HG03354 (cell line): ENCODE results near the gene SEMA4D.

Experiments
- ATAC-seq: cut with Tn5 transposase; IDR thresholded peaks from one replicate; pipeline ENCODE4 v1.9.1; 2021; ENCODE audit warnings: mild to moderate bottlenecking; ENCODE audit not compliant: unreplicated experiment, poor library complexity, severe bottlenecking

Gene SEMA4D

DNA sequence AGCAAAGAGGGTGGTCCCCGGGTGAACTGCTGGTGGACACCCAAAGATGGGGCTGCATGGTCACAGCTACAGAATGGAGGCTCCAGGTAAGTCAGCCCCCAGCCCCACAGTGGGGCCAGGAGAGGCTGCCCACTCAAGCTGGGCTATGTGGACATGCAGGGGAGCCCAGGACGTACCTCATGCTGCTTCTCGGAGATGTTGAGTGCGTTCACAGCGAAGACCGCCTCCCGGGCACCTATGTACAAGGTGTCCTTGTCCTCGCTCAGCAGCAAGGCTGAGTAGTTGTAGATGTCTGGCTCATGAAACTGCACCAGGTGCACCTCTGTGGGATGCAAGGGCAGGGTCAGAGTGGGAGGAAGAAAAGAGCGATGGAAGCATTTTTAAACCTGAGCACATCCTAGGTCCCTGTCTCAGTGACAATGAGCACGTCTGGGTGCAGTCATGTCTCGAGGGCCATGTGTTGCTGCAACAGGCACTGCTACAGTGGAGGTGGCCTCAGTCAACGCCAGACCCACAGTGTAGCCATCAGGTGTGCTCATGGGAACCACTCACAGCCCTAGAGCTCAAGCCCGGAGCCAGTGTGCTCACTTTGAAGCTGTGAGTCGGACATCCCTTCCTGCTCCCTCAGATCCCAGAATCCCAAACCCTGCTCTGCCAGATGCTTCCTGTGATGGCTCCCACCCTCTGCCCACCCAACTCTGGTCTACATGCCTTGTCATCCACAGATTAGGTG is 95.1 kb downstream of the SEMA4D start:
- no peak for ATAC-seq

DNA sequence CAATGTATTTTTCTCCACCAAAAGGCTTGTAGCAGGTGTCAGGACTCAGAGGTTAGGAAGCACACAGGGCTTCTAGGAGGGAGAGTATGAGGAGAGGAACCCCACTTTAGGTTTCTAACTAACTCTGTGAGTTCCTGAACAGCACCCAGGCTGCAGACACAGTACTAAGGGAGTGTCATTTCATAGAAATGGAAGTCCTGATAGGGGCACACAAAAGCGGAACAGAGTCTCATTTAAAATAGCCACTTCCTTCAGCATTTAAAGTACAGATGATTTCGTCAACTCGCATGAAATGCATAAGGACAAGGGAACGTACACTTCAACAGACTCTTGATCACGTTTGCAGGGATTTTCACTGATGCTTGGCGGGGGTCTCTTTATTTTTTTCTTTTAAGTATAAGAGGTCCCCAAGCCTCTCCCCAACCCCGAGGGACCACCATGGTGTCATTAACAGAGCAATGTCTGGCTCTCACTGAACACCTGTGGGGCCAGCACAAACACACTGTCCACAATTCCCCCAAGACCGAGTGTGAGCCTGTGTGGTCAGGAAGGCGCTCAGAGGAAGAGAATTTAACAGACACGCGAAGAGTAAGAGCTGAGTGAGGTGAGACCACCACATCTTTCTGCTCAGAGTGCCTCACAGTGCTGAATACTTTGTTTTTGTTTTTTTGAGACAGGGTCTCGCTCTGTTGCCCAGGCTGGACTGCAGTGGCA is 97.4 kb downstream of the SEMA4D start:
- ATAC-seq, result peak; percentile 85

- ATAC-seq, result no peak
These were observed 99.3 kb downstream of the SEMA4D start for GRCh38 chr9:89398621-89399020.

GRCh38 chr9:89397471-89397870 is 100.4 kb downstream of the SEMA4D start:
- no peak for ATAC-seq

DNA sequence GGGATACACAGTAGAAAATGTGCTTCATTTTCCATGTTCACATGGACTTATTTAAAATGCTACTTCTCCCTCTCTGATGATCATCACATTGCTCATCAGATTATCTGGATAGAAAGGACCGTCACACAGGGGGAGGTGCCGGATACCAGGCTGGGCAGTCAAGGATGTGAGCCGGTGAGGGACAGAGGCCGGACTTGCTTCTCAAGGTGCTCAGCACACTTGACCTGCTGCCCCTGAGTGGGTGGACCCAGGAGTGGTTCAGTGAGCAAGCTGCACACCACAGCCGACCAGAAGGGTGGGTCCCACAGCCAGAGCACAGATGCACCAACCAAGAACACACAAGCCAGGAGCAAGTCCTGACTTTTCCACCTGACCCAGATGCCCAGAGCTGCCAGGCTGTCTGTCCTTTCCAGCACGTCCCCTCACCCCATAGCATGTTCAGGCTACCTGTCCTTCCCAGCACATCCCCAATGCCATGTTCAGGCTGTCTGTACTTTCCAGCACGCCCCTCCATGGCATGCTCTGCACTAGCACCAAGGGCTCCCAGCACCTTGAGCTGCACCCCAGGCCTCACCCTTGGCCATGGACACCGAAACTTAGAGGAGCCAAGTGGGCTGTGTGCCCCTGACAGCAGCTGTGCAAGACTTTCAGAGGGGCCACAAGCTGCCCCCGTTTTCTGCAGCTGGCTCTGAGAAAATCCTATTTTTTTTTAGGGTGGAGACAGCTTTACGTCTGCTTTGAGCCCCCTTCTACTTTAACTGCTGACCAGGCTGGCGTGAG is 101.8 kb downstream of the SEMA4D start:
- ATAC-seq, result no peak

- ATAC-seq, result no peak
These were observed 103.5 kb downstream of the SEMA4D start for GRCh38 chr9:89394412-89394811.

DNA sequence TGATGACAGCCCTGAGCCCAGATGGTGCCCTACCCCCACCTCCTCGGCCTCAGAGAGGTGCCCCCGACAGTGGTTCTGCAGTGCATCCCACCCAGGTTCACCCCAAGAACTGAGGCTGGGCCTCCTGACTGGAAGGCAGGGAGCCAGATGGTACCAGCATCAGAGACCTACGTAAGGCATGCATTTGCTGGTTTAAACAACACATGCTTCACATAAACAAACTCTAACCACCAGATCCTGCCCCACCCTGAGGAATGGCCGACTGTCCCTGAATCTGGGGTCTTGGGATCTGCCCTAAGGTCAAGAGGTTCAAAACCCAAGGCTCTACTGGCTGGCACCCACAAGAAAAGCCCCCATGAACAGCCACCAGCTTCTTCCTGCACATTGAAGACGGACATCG is 106.3 kb downstream of the SEMA4D start:
- ATAC-seq, result no peak

DNA sequence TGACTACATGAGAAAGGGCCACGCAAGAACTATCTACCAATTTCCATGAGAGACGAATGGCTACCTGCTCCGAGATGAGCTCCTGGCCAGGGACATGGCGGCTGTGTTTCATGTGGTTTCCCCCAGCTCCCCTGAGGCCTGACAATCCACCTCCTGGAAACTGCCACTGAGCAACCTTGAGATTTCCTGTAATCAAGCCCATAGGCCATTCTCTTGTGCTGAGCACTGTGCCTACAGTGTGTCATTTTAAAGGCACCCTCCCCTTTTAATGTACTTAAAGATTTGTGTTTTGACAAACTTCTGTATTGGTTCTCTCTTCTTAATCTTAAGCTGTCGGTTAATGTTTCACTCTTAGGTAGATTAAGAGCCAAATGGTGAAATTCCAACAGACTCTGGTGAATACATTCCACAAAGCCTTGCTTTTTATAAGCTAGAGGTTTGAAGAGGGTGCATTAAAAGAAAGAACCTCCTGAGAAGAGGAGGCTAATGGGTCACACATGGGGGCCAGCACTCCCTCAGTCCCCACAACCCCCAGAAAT is 107.3 kb downstream of the SEMA4D start:
- ATAC-seq, result no peak

- no peak for ATAC-seq
These were observed 107.8 kb downstream of the SEMA4D start for GRCh38 chr9:89390068-89390555.

DNA sequence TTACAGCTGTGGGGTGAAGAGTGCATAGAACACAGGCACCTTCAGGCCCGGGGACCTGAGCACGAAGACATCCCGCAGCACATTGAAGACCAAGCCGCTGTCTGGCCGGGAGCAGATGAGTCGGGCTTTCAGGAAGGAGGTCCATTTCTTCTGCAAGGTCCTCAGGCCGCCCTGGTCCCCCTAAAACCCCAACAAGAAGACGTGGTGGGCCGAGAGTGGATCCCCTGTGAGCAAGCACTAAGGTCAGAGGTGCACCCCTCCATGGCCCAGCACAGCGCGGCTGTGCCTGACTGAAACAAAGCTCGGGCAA is 109.1 kb downstream of the SEMA4D start:
- ATAC-seq, result no peak

DNA sequence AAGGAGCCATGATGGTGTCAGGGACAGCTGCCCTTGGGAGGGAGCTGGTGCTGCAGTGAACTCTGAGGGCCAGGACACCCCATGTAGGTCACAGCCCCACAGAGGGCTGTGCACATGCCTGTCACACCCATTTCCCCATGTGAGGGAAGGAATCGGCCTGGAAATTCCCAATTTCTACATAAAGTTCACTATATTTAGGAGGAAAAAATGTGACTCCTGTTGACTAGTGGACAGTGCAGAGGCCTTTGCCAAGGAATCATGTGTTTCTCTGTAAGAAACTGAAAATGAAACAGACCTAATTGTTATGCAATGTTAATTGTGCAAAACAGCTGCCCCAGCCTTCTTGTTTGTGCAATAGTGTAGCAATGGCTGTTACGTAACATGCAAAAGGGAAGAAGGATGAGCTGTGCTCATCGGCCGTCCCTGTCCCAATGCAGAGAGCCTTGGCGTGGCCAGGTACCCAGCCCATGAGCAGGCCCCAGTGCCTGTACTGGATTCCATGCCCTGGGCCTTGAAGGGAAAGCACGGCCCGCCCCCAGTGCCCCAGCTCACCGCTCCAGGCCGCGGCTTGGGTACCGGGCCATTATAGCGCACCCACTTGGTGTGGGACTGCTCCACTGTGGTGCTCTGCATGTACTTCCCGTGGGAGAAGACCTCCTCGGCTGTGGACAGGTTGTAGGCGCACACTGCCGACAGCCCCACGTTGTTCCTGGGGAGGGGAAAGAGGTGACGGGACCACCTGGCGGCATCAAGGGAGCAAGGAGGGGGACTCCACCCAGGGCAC is 109.6 kb downstream of the SEMA4D start:
- no peak for ATAC-seq

DNA sequence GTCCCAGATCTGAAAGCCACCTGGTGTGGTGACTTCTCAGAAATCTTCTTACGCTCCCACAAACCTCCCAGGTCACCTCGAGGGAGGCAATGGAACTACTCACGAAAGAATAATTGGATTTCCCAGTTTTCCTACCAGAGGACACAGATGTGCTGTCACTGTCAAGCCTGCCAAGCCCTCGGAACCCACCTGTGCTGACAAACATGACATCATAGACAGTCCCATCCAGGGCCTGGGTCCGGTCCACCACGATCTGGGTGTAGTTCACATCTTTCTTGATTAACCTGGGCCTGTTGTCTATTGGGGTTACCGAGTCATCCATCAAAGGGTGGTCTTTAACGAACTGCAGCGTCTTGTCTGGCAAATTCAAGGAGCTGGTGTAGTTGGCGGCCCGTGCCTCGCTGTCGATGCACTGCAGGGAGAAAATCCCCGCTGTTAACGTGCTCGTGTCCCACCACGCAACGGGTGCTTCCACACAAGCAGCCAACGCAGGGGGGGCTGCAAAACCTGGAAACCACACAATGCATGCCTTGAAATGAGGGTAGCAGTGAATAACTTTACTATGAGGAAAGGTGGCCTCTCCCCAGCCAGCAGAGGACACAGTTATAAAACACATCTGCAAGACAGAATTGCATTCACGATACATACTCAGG is 110.6 kb downstream of the SEMA4D start:
- no peak for ATAC-seq

- no peak for ATAC-seq
These were observed 111.1 kb downstream of the SEMA4D start for GRCh38 chr9:89386797-89387196.

DNA sequence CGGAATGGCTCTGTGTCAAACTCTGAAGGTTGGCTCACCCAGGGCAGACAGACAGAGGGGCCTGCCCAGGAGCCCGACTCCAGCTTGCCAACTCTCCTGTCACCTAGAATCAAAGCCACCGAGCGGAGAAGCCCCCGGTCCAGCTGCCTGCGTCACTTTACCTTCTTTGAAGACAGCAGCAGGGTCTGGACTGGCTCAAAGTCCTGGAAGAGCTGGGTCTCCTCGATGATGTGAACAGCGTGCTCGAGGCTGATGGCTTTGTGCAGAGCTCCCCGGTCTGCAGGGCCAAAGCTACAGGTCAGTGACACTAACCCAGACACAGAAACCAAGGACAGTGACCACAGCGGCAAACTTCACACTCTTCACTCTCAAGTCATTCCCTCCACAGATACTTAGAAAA is 111.7 kb downstream of the SEMA4D start:
- no peak for ATAC-seq

DNA sequence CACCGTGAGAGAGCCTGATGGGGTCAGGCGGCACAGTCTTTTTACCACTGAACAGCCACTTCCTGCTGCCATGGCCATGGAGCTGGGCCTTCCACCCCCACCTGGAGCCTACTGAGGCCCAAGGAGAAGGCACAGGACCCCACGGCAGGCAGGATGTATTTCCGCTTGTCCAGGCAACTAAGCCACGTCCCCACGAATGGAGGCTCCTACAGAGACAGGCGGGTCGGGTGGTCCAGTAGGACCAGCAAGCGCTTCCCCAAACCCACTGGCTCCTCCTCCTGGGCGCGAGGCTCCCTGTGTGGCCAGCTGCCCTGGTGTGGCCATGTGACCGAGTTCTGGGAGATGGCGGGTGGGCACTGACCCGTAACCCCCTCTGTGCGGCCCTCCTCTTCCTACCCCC is 113.1 kb downstream of the SEMA4D start:
- ATAC-seq, result no peak

DNA sequence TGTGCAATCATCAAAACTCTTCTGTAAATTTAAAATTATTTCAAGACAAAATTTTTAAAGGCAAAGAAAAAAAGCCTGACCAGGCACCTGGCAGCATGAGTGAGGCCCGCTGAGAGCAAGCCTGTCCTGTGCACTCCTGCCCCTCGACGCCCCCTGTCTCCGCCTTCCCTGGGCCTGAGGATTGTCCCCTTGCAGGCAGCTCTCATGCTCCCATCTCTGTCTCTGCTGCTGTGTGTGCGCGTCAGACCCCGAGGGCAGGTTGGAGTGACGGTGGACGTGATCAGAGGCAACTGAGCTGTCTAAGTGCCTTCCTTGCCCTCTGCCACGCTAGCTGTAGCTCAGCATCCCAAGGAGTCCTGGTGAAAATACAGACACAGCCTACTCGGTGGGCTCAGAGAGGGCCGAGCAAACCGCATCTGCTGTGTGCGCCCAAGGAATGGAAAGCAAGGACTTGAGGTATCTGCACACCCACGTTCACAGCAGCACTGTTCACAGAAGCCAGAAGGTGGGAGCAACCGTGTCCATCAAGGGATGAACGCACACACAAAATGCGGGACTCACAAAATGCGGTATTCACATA is 114.1 kb downstream of the SEMA4D start:
- ATAC-seq, result no peak

DNA sequence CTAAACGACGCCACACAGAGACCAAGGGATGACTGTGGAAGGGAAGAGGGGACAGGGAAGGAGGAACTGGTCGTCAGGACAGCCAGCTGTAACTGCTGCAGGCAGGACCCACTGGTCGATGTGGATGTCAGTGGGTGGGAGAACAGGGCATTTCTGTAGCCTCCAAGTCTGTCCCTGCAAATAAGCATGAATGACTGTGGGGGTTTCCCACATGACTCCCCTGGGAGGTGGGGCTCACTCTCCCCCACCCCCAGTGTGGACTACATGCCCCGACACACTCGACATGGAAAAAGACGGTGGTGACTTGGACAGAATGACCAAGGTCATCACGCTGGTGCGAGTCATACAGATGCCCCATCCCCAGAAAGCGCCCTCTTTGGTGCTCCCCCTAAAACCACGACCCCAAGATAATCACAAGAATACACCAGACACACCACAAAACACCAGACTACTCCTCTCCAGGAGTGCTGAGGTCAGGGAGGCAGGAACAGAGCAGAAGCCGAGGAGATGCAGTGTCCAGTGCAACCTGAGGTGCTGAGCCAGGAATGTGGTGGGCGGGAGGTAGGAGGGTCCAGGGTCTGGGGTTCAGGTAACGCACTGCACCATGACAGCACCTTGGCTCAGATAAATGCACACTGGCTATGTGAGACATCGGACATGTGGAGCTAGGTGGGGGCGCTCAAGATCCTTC is 114.7 kb downstream of the SEMA4D start:
- ATAC-seq, result no peak
